Measurements from ENCODE around the gene TTC7B. TPM values are rescaled to one million over a fixed set of nuclear protein-coding genes. Genes with fewer than 3 reads are reported as not detected.

Gene TTC7B
- total RNA-seq, 1 experiment from 2014 or later = 70.6 TPM

GRCh38 chr14:90587252-90587910, 228.8 kb downstream of the TTC7B start (continued):
- no peak for TF ChIP-seq SRF (IDR thresholded peaks at IDR 0.05; ENCODE audit: low read depth)
- TF ChIP-seq REST (IDR thresholded peaks at IDR 0.05; ENCODE audit: low read depth) = no peak
- no peak for TF ChIP-seq ATF3 (IDR thresholded peaks at IDR 0.05)

GRCh38 chr14:90585106-90585505, 231.1 kb downstream of the TTC7B start:
- no peak overlapping the region for H2AFZ ChIP-seq (ENCODE audit: low read depth, low read length, poor library complexity, severe bottlenecking)
- no peak overlapping the region for H3K9ac ChIP-seq (ENCODE audit: low read length)
- intact Hi-C loops (cut with micrococcal nuclease) = no loop called here
- no peaks in the 10 kb centered on the region; the same call in 1 of the 2 replicates for H4K20me1 ChIP-seq (ENCODE audit: insufficient read depth)
- no peak overlapping the region for H3K4me3 ChIP-seq (replicated peaks in 1 of 2; ENCODE audit: low read depth in 1 of 2, low read length in 2 of 2)
- H3K27me3 ChIP-seq (ENCODE audit: insufficient read depth, low read length) = no peaks in the 10 kb centered on the region
- no peaks in the 10 kb centered on the region for H3K9me2 ChIP-seq (ENCODE audit: insufficient read depth)
- H3K4me1 ChIP-seq (ENCODE audit: control insufficient read depth in 1 of 2, insufficient read depth in 2 of 2, low read length in 2 of 2) = no peaks in the 10 kb centered on the region
- DNase-seq (ENCODE audit: low read depth, low spot score) = no peak
- BruUV-seq (replicated peaks) = no TSS peak
- TF ChIP-seq ELF1 (IDR thresholded peaks at IDR 0.05; ENCODE audit: borderline replicate concordance, low read depth) (no peak), ATF3 (IDR thresholded peaks at IDR 0.05) (no peak), MAX (IDR thresholded peaks at IDR 0.05) (no peak)
- H3K36me3 ChIP-seq (ENCODE audit: control insufficient read depth in 1 of 2, insufficient read depth in 2 of 2, low read length in 2 of 2) = no peaks in the 10 kb centered on the region
- H3K27ac ChIP-seq (ENCODE audit: low read depth, low read length) = no peak overlapping the region
- H3K79me2 ChIP-seq (ENCODE audit: insufficient read depth, low read length) = no peaks in the 10 kb centered on the region
- CTCF ChIA-PET = no interaction called here
- H3K9me3 ChIP-seq (ENCODE audit: control insufficient read depth in 1 of 2, insufficient read depth in 1 of 2, low read depth in 1 of 2, low read length in 2 of 2) = no peaks in the 10 kb centered on the region
- no peak for ATAC-seq
- POLR2A ChIA-PET = no interaction called here
- RAD21 ChIA-PET (ENCODE audit: low non-redundant PET in 1 of 2, low total read pairs in 2 of 2, uncharacterized antibody in 2 of 2, unreplicated experiment in 2 of 2) = no interaction called here
- no peak overlapping the region for H3K4me2 ChIP-seq (ENCODE audit: low read length)
